Activated T-cell treated with anti-CD3 and anti-CD28 coated beads, Interleukin-2, amount 50 U/mL, for 48 hours (primary cell): ENCODE data around the gene NAGPA.
"Not testable (repeated sequence)": the region's sequence is repeated elsewhere in the genome, so short reads cannot be mapped to it uniquely, and the experiment has no call there.

ENCODE experiments used
- DNase-seq, 2 experiments: peaks; one replicate each; pipeline ENCODE4 v3.0.0-alpha.2; 2020

NAGPA gene

GRCh38 chr16:5033256-5034166 lies at the start of gene NAGPA:
Gene NAGPA (minus strand): TSS chr16:5033935. CDS start chr16:5033914, 21 bp downstream.
- peak; percentile 85 to 88 for DNase-seq

GRCh38 chr16:5080996-5081395 lies 47.3 kb upstream of the NAGPA start:
- not testable (repeated sequence) for DNase-seq

GRCh38 chr16:5080461-5080860 lies 46.7 kb upstream of the NAGPA start:
- not testable (repeated sequence) for DNase-seq

GRCh38 chr16:5078626-5079025 lies 44.9 kb upstream of the NAGPA start:
- no peak for DNase-seq

- no peak for DNase-seq
Measured at GRCh38 chr16:5077304-5077703, 43.6 kb upstream of the NAGPA start.

GRCh38 chr16:5075637-5076036 lies 41.9 kb upstream of the NAGPA start:
- no peak for DNase-seq

- not testable (repeated sequence) for DNase-seq
Measured at GRCh38 chr16:5073771-5074170, 40.0 kb upstream of the NAGPA start.

GRCh38 chr16:5073279-5073629 lies 39.5 kb upstream of the NAGPA start:
- no peak for DNase-seq

GRCh38 chr16:5072334-5073278 lies 38.9 kb upstream of the NAGPA start:
- DNase-seq: no peak

- DNase-seq: peak; percentile 91 to 93
Measured at GRCh38 chr16:5071681-5072333, 38.1 kb upstream of the NAGPA start, which contains the start of gene ALG1. Gene ALG1 (plus strand): TSS chr16:5071843. CDS start chr16:5071850, 7 bp downstream.

- no peak for DNase-seq
Measured at GRCh38 chr16:5071341-5071680, 37.6 kb upstream of the NAGPA start.

GRCh38 chr16:5070431-5071186 lies 36.9 kb upstream of the NAGPA start:
- DNase-seq: no peak

GRCh38 chr16:5069854-5070253 lies 36.1 kb upstream of the NAGPA start:
- no peak for DNase-seq

GRCh38 chr16:5069048-5069447 lies 35.3 kb upstream of the NAGPA start:
- DNase-seq: no peak

GRCh38 chr16:5066511-5066910 lies 32.8 kb upstream of the NAGPA start:
- DNase-seq: no peak

- DNase-seq: no peak
Measured at GRCh38 chr16:5065813-5066212, 32.1 kb upstream of the NAGPA start, which contains the start of gene C16orf89. Gene C16orf89 (minus strand): TSS chr16:5065956. CDS start chr16:5065908, 48 bp downstream.

GRCh38 chr16:5065326-5065725 lies 31.6 kb upstream of the NAGPA start:
- DNase-seq: no peak

- DNase-seq: no peak
Measured at GRCh38 chr16:5064915-5065314, 31.2 kb upstream of the NAGPA start.

GRCh38 chr16:5062790-5063765 lies 29.3 kb upstream of the NAGPA start:
- no peak for DNase-seq

GRCh38 chr16:5062051-5062450 lies 28.3 kb upstream of the NAGPA start:
- DNase-seq: no peak

GRCh38 chr16:5060073-5060641 lies 26.4 kb upstream of the NAGPA start:
- DNase-seq: no peak
